K562 (cell line): ENCODE measurements around the gene RING1. TPM values are rescaled to one million over a fixed set of nuclear protein-coding genes. Genes with fewer than 3 reads are reported as not detected.

Source experiments
- CTBP1 ChIP-seq: fragments of 450-650 bp; IDR thresholded peaks from 2 replicates; pipeline ENCODE4 v1.6.1; 2016; ENCODE audit warnings: borderline replicate concordance
- EHMT2 ChIP-seq: fragments of 450-650 bp; IDR thresholded peaks from 2 replicates; pipeline ENCODE4 v1.6.1; 2018; ENCODE audit warnings: antibody characterized with exemption
- GATA2 ChIP-seq: sonication (generic); formaldehyde crosslinking; IDR thresholded peaks from 2 replicates; pipeline ENCODE4 v1.4.0; 2020; ENCODE audit warnings: mild to moderate bottlenecking, missing genetic modification reagents
- JUND ChIP-seq, 2 experiments: IDR thresholded peaks; 2 replicates in 1 of 2; 3 replicates in 1 of 2; pipeline ENCODE4 v1.6.1; 2011; ENCODE audit warnings: borderline replicate concordance in 2 of 2, low read depth in 2 of 2, low read length in 2 of 2, improper control_type of control experiment in 1 of 2, missing biosample characterization in 1 of 2, missing genetic modification characterization in 1 of 2, missing genetic modification reagents in 1 of 2
- L3MBTL2 ChIP-seq: fragments of 450-650 bp; IDR thresholded peaks from 2 replicates; pipeline ENCODE4 v1.6.1; 2016; ENCODE audit warnings: mild to moderate bottlenecking, moderate library complexity
- MYC ChIP-seq, 2 experiments: fragments of 250-450 bp in 1 of 2; sonication (Bioruptor Pico) in 1 of 2; IDR thresholded peaks; 2 replicates each; pipeline versions ENCODE4 v1.5.1 to v1.6.1; 2012 to 2021; ENCODE audit warnings: low read depth in 2 of 2, borderline replicate concordance in 1 of 2, improper control_type of control experiment in 1 of 2, low read length in 1 of 2, mild to moderate bottlenecking in 1 of 2, moderate library complexity in 1 of 2
- NEUROD1 ChIP-seq: fragments of 150-350 bp; IDR thresholded peaks from 2 replicates; pipeline ENCODE4 v1.6.1; 2014; ENCODE audit warnings: borderline replicate concordance, low read length, low read depth; ENCODE audit not compliant: partially characterized antibody
- NR4A1 ChIP-seq, 2 experiments: fragments of 250-450 bp in 1 of 2; fragments of 450-650 bp in 1 of 2; sonication (Bioruptor Pico) in 1 of 2; IDR thresholded peaks; 2 replicates each; pipeline versions ENCODE4 v1.4.0 to v1.6.1; 2016 to 2020; ENCODE audit warnings: mild to moderate bottlenecking in 2 of 2, missing compliant biosample characterization in 1 of 2, missing genetic modification characterization in 1 of 2, moderate library complexity in 1 of 2
- SMAD4 ChIP-seq: fragments of 250-450 bp; sonication (Bioruptor Pico); conservative IDR thresholded peaks from 2 replicates; pipeline ENCODE4 v1.8.0; 2021; ENCODE audit warnings: inconsistent platforms, mild to moderate bottlenecking, moderate library complexity
- ZNF324 ChIP-seq: fragments of 250-450 bp; sonication (Bioruptor Pico); IDR thresholded peaks from 2 replicates; pipeline ENCODE4 v1.4.0; 2020; ENCODE audit warnings: mild to moderate bottlenecking
- polyA plus RNA-seq, 8 experiments: library from polyadenylated mRNA; depleted of rRNA in 4 of 8; stranded (reverse) in 5 of 8; unstranded in 3 of 8; fragments of >200 nt; fragmentation: Nextera tagmentation in 2 of 8; fragmentation: Illumina TruSeq in 1 of 8; extraction: Ambion mirVana in 2 of 8; extraction: Trizol in 1 of 8; gene quantifications; 2 replicates each; pipeline versions ENCODE4 v1.2.1 to v1.2.3, GENCODE V29; 2011 to 2014; ENCODE audit warnings: inconsistent platforms in 1 of 8, missing spikeins in 1 of 8
- total RNA-seq, 7 experiments: library from RNA; depleted of rRNA in 6 of 7; stranded (reverse); fragments of >200 nt in 6 of 7; fragmentation: Illumina TruSeq in 2 of 7; extraction: Trizol in 2 of 7; gene quantifications; 2 replicates each; pipeline versions ENCODE4 v1.2.1 to v1.2.3, GENCODE V29; 2011 to 2021; ENCODE audit warnings: low replicate concordance in 1 of 7
- TF ChIP-seq, protein P1 (sequence below), 2 experiments: fragments of 150-350 bp in 1 of 2; IDR thresholded peaks; 2 replicates each; pipeline ENCODE4 v1.6.1; 2012 to 2016; ENCODE audit warnings: low read depth in 2 of 2, low read length in 2 of 2, mild to moderate bottlenecking in 1 of 2, moderate library complexity in 1 of 2
- TF ChIP-seq, protein P2 (sequence below): sonication (generic); formaldehyde crosslinking; IDR thresholded peaks from 2 replicates; pipeline ENCODE4 v1.8.1; 2022; ENCODE audit warnings: missing genetic modification reagents
- TF ChIP-seq, protein P3 (sequence below): sonication (generic); formaldehyde crosslinking; IDR thresholded peaks from 2 replicates; pipeline ENCODE4 v1.8.0; 2022; ENCODE audit warnings: missing genetic modification reagents, mild to moderate bottlenecking, borderline replicate concordance
- TF ChIP-seq, protein P4 (sequence below): IDR thresholded peaks from 2 replicates; pipeline ENCODE4 v1.6.1; 2014; ENCODE audit warnings: antibody characterized with exemption
- TF ChIP-seq, protein P5 (sequence below): sonication (generic); formaldehyde crosslinking; IDR thresholded peaks from 2 replicates; pipeline ENCODE4 v1.8.0; 2022; ENCODE audit warnings: mild to moderate bottlenecking, missing genetic modification reagents, borderline replicate concordance

The RING1 gene
- total and polyA plus RNA-seq, 9 of the 15 experiments (the other 6 are each of a cell fraction or from before 2014, with no cell fraction given), result 4.2 to 59.1 (median 36.9) TPM

DNA sequence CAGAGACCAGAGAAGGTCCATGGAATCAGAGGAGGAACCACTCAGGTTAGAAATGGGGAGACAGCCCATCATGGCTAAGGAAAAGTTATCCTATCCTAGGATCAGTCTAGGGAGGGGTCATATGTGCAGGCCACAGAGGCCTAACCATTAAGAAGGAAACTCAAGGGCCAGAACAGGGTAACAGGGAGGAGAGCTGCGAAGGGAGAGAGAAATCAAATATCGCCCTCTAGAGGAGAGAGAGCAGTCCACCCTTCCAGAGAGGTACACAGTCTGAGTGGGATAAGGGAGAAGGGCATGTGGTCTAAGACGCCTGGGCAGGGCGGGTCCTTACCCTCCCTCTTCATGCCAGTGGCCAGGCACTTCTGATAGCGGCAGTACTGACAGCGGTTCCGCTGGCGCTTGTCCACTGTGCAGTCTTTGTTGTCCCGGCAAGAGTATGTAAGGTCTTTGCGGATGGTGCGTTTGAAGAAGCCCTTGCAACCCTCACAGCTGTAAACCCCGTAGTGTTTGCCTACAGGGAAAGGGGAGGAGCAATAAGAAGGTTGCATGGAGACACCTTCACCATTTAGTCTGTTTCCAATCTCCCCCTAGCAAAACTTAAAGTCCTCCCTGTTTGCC is 10.8 kb upstream of the RING1 start (continued):
- TF ChIP-seq, protein P1, sequence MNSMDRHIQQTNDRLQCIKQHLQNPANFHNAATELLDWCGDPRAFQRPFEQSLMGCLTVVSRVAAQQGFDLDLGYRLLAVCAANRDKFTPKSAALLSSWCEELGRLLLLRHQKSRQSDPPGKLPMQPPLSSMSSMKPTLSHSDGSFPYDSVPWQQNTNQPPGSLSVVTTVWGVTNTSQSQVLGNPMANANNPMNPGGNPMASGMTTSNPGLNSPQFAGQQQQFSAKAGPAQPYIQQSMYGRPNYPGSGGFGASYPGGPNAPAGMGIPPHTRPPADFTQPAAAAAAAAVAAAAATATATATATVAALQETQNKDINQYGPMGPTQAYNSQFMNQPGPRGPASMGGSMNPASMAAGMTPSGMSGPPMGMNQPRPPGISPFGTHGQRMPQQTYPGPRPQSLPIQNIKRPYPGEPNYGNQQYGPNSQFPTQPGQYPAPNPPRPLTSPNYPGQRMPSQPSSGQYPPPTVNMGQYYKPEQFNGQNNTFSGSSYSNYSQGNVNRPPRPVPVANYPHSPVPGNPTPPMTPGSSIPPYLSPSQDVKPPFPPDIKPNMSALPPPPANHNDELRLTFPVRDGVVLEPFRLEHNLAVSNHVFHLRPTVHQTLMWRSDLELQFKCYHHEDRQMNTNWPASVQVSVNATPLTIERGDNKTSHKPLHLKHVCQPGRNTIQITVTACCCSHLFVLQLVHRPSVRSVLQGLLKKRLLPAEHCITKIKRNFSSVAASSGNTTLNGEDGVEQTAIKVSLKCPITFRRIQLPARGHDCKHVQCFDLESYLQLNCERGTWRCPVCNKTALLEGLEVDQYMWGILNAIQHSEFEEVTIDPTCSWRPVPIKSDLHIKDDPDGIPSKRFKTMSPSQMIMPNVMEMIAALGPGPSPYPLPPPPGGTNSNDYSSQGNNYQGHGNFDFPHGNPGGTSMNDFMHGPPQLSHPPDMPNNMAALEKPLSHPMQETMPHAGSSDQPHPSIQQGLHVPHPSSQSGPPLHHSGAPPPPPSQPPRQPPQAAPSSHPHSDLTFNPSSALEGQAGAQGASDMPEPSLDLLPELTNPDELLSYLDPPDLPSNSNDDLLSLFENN (IDR thresholded peaks at IDR 0.05; ENCODE audit: low read depth in 2 of 2, low read length in 2 of 2), result peak in 1 of 2 experiments; percentile 51; a peak in 1 of 4 replicates
- 0 out of 2 replicates have a peak, but pooled peaks have one; percentile 24 for TF ChIP-seq GATA2
- TF ChIP-seq NEUROD1, result no peak
- TF ChIP-seq, protein P2, sequence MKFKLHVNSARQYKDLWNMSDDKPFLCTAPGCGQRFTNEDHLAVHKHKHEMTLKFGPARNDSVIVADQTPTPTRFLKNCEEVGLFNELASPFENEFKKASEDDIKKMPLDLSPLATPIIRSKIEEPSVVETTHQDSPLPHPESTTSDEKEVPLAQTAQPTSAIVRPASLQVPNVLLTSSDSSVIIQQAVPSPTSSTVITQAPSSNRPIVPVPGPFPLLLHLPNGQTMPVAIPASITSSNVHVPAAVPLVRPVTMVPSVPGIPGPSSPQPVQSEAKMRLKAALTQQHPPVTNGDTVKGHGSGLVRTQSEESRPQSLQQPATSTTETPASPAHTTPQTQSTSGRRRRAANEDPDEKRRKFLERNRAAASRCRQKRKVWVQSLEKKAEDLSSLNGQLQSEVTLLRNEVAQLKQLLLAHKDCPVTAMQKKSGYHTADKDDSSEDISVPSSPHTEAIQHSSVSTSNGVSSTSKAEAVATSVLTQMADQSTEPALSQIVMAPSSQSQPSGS (CRISPR knock-in tag), result no peak
- TF ChIP-seq ZNF324, result no peak
- TF ChIP-seq EHMT2, result 0 out of 2 replicates have a peak, but pooled peaks have one; percentile 43
- TF ChIP-seq, protein P3, sequence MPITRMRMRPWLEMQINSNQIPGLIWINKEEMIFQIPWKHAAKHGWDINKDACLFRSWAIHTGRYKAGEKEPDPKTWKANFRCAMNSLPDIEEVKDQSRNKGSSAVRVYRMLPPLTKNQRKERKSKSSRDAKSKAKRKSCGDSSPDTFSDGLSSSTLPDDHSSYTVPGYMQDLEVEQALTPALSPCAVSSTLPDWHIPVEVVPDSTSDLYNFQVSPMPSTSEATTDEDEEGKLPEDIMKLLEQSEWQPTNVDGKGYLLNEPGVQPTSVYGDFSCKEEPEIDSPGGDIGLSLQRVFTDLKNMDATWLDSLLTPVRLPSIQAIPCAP (CRISPR knock-in tag), result no peak
- peak; percentile 44; the same call in 1 of the 2 replicates for TF ChIP-seq CTBP1
- peak; percentile 61; the same call in 1 of the 2 replicates for TF ChIP-seq MYC (IDR thresholded peaks at IDR 0.05; ENCODE audit: low read depth, low read length)
- no peak for TF ChIP-seq MYC (CRISPR knock-in tag; IDR thresholded peaks at IDR 0.05; ENCODE audit: borderline replicate concordance, low read depth)
- TF ChIP-seq SMAD4 (CRISPR knock-in tag), result 0 out of 2 replicates have a peak, but pooled peaks have one; percentile 36
- TF ChIP-seq, protein P4, sequence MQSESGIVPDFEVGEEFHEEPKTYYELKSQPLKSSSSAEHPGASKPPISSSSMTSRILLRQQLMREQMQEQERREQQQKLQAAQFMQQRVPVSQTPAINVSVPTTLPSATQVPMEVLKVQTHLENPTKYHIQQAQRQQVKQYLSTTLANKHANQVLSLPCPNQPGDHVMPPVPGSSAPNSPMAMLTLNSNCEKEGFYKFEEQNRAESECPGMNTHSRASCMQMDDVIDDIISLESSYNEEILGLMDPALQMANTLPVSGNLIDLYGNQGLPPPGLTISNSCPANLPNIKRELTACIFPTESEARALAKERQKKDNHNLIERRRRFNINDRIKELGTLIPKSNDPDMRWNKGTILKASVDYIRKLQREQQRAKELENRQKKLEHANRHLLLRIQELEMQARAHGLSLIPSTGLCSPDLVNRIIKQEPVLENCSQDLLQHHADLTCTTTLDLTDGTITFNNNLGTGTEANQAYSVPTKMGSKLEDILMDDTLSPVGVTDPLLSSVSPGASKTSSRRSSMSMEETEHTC, result 0 out of 2 replicates have a peak, but pooled peaks have one; percentile 4
- TF ChIP-seq JUND (IDR thresholded peaks at IDR 0.05; ENCODE audit: borderline replicate concordance, low read depth, low read length), result peak; percentile 28; the same call in 1 of the 2 replicates
- TF ChIP-seq JUND (tag; IDR thresholded peaks at IDR 0.05; ENCODE audit: borderline replicate concordance, low read depth, low read length), result no peak; the same call in 2 of the 3 replicates
- TF ChIP-seq L3MBTL2, result peak; percentile 50; the same call in 1 of the 2 replicates
- 0 out of 2 replicates have a peak, but pooled peaks have one; percentile 28 for TF ChIP-seq NR4A1 (CRISPR knock-in tag; IDR thresholded peaks at IDR 0.05)
- no peak for TF ChIP-seq NR4A1 (tag; IDR thresholded peaks at IDR 0.05)
- TF ChIP-seq, protein P5, sequence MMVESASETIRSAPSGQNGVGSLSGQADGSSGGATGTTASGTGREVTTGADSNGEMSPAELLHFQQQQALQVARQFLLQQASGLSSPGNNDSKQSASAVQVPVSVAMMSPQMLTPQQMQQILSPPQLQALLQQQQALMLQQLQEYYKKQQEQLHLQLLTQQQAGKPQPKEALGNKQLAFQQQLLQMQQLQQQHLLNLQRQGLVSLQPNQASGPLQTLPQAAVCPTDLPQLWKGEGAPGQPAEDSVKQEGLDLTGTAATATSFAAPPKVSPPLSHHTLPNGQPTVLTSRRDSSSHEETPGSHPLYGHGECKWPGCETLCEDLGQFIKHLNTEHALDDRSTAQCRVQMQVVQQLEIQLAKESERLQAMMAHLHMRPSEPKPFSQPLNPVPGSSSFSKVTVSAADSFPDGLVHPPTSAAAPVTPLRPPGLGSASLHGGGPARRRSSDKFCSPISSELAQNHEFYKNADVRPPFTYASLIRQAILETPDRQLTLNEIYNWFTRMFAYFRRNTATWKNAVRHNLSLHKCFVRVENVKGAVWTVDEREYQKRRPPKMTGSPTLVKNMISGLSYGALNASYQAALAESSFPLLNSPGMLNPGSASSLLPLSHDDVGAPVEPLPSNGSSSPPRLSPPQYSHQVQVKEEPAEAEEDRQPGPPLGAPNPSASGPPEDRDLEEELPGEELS (CRISPR knock-in tag), result peak; percentile 56; the same call in 1 of the 2 replicates
